NCI-H128 (cell line): ENCODE results near the gene USP20.

ENCODE experiments used
- DNase-seq: peaks from one replicate; lab custom pipeline; 2025; ENCODE audit not compliant: unreplicated experiment; lab: John Stamatoyannopoulos, UW

The USP20 gene

GRCh38 chr9:129874261-129875101 is 39.2 kb downstream of the USP20 start:
- DNase-seq: no peak

DNA sequence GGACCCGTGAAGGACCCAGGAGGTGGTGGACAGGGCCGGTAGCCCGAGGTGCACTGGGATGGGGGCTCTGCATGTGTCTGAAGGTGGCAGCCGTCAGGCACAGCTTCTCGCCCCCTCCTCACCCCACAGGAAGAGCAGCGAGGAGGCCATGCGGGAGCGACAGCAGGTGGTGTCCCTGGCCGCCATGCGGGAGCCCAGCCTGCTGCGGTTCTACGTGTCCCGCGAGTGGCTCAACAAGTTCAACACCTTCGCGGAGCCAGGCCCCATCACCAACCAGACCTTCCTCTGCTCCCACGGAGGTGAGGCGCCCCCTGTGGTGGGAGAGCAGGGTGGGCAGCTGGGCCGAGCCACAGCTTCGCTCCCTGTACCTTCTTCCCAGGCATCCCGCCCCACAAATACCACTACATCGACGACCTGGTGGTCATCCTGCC is 39.9 kb downstream of the USP20 start:
- DNase-seq: no peak

DNA sequence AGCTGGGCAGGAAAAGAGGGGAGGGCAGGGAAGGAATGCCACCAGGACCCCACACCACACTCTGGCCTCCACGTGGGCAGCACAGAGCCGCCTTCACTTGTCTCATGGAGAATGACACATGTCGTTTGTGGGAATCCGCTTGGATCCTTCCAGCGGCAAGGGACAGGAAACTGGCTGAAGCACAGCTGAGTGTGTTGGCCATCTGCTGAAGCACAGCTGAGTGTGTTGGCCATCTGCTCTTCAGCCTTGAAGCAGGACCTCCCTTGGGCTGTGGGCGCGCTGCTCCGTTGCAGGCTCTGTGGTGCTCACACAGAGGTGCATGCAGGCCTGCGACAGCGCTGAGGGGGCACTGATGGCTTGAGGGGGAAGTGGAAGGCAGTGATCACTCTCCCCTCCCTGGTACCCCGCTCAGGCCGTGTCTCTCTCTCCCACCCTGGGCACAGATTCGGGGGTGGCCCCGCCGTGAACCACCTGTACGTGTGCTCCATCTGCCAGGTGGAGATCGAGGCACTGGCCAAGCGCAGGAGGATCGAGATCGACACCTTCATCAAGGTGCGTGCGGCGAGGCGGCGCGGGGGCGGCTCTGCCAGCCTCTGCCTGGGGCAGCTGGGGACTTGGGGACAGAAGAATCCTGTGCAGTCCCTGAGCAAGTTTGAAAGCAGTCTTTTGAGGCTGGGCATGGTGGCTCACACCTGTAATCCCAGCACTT is 40.6 kb downstream of the USP20 start:
- DNase-seq: no peak

GRCh38 chr9:129876815-129877214 is 41.6 kb downstream of the USP20 start:
- no peak for DNase-seq

- no peak for DNase-seq
These were observed 43.0 kb downstream of the USP20 start for GRCh38 chr9:129878291-129878690.

DNA sequence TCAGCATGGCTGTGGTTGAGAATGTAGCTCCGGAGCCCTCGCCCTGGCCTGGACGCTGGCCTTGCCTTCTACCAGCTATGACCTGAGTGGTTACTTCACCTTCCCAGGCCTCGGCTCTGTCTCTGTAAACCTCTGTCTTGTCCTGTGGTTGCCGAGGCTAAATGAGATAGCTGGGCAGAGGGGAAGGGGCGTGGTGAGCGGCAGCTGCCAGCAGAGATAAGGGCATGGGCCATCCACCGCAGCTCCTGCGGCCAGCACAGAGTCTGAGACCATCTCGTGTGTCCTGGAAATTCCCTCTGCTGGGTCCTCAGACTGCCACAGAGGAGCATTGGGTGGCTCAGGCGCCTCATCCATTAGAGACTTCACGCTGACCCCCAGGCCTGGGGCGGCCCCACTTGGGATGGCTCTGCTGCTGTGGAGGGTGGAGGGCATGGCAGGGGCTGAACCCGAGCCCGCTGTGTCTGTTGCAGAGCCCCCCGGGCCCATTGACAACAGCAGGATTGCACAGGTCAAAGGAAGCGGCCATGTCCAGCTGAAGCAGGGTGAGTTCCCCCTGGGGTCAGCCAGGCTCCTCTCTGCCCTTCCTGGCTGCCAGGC is 43.9 kb downstream of the USP20 start:
- DNase-seq: no peak

DNA sequence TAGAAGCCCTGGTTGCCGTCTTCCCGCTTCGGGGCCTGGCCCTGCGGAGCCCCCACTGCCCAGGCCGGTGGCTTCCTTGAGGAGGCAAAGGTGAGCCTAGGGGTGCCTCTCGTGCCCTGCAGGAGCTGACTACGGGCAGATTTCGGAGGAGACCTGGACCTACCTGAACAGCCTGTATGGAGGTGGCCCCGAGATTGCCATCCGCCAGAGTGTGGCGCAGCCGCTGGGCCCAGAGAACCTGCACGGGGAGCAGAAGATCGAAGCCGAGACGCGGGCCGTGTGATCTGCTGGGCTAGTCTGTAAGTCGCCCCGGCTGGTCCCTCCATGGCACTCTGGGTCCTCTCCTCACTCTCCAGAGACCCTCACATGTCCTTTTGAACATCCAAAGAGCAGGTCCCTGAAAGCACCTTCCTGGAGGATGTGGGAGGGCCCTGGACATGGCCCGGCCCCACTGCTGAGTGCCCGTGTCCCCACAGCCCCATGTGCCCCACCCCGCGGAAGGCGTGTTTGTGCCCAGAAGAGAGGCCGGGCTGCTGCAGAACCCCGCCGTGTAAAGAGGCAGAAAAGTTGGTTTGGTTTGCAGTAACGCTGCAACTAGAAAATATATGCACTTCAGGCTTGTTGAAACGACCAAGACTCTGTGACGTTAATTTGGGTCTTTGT is 44.9 kb downstream of the USP20 start:
- DNase-seq: no peak

- DNase-seq: no peak
These were observed 45.6 kb downstream of the USP20 start for GRCh38 chr9:129880654-129881546.

GRCh38 chr9:129881547-129882324 is 46.5 kb downstream of the USP20 start:
- no peak for DNase-seq

GRCh38 chr9:129884220-129885017 is 49.2 kb downstream of the USP20 start:
- peak; percentile 86 for DNase-seq

DNA sequence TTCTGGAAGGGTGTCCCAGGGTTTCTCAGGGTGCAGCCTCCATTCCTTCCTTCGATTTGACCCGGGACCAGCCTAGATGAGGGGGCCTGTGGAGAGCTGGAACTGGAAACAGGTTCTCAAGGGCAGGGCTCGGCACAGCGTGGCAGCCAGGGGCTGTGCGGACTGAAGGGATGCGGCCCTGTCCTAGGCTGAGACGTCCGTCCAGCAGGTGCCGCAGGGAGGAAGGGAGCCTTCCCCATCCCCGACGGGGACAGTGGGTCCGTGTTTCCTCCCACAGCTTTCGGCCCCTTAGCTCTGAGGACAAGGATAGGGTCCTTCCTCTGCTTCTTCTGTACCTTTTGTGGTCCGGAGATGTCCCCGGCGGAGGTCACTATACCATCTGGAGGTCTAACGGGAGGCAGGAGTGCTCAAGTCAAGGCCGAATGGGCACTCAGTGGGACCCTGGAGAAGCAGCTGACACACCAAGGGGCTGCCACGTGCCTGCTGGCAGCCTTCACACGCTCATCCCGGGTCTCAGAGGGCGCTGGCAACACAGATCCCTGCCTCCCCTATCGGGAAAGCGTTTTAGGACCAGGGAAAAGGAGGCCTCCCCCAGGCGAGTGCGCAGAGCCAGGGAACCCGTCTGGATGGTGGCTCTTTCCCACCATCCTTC is 49.9 kb downstream of the USP20 start:
- DNase-seq: no peak

GRCh38 chr9:129885670-129886106 is 50.4 kb downstream of the USP20 start:
- DNase-seq: peak; percentile 22

- no peak for DNase-seq
These were observed 51.2 kb downstream of the USP20 start for GRCh38 chr9:129886226-129887174.

DNA sequence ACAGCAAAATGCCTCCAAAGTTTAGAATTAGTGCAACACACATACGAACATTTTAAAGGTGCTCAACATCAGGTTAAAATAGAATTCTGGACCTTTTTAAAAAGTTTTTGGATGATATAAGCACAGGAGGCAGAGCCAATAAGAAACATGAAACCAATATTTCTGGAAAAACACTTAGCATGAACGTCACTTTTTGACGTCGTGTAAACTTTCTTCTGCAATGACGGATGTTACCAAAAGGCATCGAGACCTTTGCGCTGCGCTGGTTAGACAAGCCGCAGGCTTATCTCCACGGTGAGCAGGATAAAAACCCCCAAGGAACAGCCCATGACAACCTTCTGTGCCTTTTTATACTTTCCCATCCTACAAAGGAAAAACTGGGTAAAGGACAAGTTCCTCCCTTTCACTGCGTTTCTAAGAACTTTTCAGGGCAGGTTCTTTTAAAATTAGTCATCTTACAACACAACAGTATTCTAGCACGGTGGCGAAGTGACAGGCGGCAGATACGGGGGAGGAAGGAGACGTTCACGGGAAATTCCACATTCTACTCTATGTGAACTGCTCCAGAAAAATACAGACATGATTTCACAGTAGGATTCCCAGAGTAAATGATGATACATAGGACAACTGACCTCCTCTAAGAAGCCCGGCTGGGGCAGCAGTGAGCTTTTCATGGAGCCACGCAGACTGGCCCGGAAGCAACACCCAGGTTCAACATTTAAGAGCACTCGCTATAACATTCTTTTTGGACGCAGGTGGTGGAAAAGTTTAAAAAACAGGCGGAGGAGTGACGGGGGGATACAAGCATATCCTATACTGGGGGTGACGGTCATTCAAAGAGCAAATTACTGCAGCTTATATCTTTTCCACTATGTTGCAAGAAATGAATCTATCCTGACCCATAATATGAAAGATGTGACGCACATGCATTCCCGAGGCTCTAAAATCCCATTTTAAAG is 52.4 kb downstream of the USP20 start:
- no peak for DNase-seq

DNA sequence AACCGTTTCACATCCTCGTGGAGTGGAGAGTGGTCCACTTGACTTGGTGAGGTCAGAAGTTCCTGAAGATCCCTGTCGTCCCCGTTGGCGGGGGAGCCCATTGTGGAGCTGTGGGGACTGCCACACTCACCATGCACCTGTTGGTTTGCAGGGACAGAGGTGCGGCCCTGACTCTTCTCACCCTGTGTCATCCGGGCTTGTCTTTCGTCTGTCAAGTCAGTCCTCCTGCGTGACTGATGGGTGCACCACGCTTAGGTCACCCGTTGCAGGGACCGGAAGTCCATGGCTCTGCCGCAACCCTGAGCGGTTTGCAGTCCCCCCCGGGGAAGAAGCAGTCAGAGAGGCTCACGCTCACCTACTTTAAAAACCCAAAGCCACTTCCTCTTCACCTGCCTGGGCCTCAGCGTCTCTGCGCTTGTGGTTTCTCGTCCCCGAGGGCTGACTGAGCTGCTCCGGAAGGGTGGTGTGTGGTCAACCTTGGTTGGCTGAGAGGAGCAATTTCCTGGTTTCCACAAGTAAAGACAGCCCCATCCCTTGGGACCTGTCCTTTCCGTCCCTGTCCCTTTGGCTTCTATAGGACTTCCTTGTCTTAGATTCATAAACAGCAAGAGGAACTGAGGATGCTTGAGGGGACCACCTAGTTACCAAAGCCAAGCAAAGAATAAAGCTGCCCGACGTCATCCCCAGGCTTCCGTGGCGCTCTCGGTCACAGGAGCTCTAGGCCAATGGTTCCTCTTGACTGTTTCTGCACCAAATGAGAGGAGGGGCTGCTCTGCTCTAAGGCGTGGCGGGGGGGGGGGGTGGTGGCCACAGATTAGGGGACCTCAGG is 53.2 kb downstream of the USP20 start:
- no peak for DNase-seq
